K562 (cell line): ENCODE results near the gene PEPD. TPM values are rescaled to one million over a fixed set of nuclear protein-coding genes. Genes with fewer than 3 reads are reported as not detected.
A peak's percentile ranks its signal among the peaks of the same experiment; 100 is the strongest.

Source experiments
- ATAC-seq: fragments of 200-7000 bp; cut with Tn5 transposase; 3 replicates; pipeline ENCODE4 v1.9.1; 2020; ENCODE audit warnings: moderate library complexity
- BruUV-seq: library from RNA; stranded (reverse); fragments of 400-500 nt; replicated peaks from 2 replicates; lab custom pipeline; 2021; lab: Mats Ljungman, UMichigan
- CTCF ChIA-PET: fragments of 300-600 bp; formaldehyde crosslinking; extraction: SDS; loops from one replicate; lab custom pipeline; 2021; ENCODE audit warnings: low intra/inter-chr PET ratio; lab: Yijun Ruan, JAX
- POLR2A ChIA-PET: fragments of 300-600, 350-650 bp; sonication (Branson Sonifier 250); formaldehyde crosslinking; extraction: SDS; loops from one replicate; lab custom pipeline; 2021; ENCODE audit warnings: antibody characterized with exemption, inconsistent platforms; lab: Yijun Ruan, JAX
- DNase-seq, 4 experiments: peaks; one replicate each; pipeline versions ENCODE4 v3.0.0 to v3.0.0-alpha.2; 2011 to 2018; ENCODE audit warnings: low spot score in 3 of 4, mixed read lengths in 3 of 4; ENCODE audit errors: extremely low read depth in 1 of 4
- FAIRE-seq: peaks from 2 replicates; lab custom pipeline; 2011; peaks lifted over from hg19 to GRCh38; lab: Jason Lieb, UNC
- H2AFZ ChIP-seq: 2 replicates; pipeline ENCODE4 v1.6.0; 2011; ENCODE audit warnings: low read depth, low read length, control low read depth, inconsistent platforms
- H3K27ac ChIP-seq: fragments of 200-600 bp; 3 replicates; pipeline ENCODE4 v1.8.0; 2011; ENCODE audit warnings: low read depth, mild to moderate bottlenecking, control low read depth, inconsistent platforms, low read length, moderate library complexity, mixed read lengths; ENCODE audit errors: extremely low read depth
- H3K27me3 ChIP-seq, 2 experiments: fragments of 300-600 bp in 1 of 2; 2 replicates in 1 of 2; 3 replicates in 1 of 2; pipeline versions ENCODE4 v1.6.0 to v1.8.0; 2011; ENCODE audit warnings: inconsistent platforms in 2 of 2, low read length in 2 of 2, mild to moderate bottlenecking in 1 of 2, mixed read lengths in 1 of 2, moderate library complexity in 1 of 2; ENCODE audit not compliant: control insufficient read depth in 2 of 2, insufficient read depth in 2 of 2
- H3K36me3 ChIP-seq: fragments of 300-600 bp; 3 replicates; pipeline ENCODE4 v1.8.0; 2011; ENCODE audit warnings: mild to moderate bottlenecking, low read length, inconsistent platforms; ENCODE audit not compliant: control insufficient read depth, insufficient read depth
- H3K4me1 ChIP-seq, 2 experiments: fragments of 200-600 bp in 1 of 2; replicated peaks in 1 of 2; 2 replicates in 1 of 2; 3 replicates in 1 of 2; pipeline versions ENCODE4 v1.5.1 to v1.8.0; 2011; ENCODE audit warnings: inconsistent platforms in 2 of 2, low read length in 2 of 2, mild to moderate bottlenecking in 1 of 2, mixed read lengths in 1 of 2, moderate library complexity in 1 of 2; ENCODE audit not compliant: control insufficient read depth in 2 of 2, insufficient read depth in 2 of 2
- H3K4me2 ChIP-seq: 2 replicates; pipeline ENCODE4 v1.6.1; 2011; ENCODE audit warnings: low read length, control low read depth, inconsistent platforms, mixed read lengths; ENCODE audit not compliant: insufficient read depth
- H3K4me3 ChIP-seq: fragments of 200-600 bp; sonication (generic), shearing (Covaris generic); 2 replicates; pipeline ENCODE4 v1.5.1; 2016; ENCODE audit warnings: control low read depth, inconsistent platforms
- H3K79me2 ChIP-seq: fragments of 200-600 bp; 3 replicates; pipeline ENCODE4 v1.8.0; 2011; ENCODE audit warnings: low read length, inconsistent platforms; ENCODE audit not compliant: control insufficient read depth, insufficient read depth
- H3K9ac ChIP-seq, 2 experiments: 2 replicates each; pipeline versions ENCODE4 v1.6.0 to v1.6.1; 2011; ENCODE audit warnings: low read depth in 2 of 2, low read length in 2 of 2, control low read depth in 1 of 2, inconsistent platforms in 1 of 2, mild to moderate bottlenecking in 1 of 2, mixed read lengths in 1 of 2; ENCODE audit not compliant: insufficient read depth in 1 of 2
- H3K9me1 ChIP-seq: one replicate; pipeline ENCODE4 v1.6.0; 2011; ENCODE audit warnings: inconsistent platforms, mild to moderate bottlenecking, low read length, moderate library complexity; ENCODE audit not compliant: control insufficient read depth, insufficient read depth
- H3K9me3 ChIP-seq: replicated peaks from 2 replicates; pipeline ENCODE4 v1.5.1; 2011; ENCODE audit warnings: low read depth, low read length, inconsistent platforms; ENCODE audit not compliant: control insufficient read depth, insufficient read depth
- H4K20me1 ChIP-seq: replicated peaks from 2 replicates; pipeline ENCODE4 v1.6.1; 2011; ENCODE audit warnings: low read length, inconsistent platforms, mixed read lengths; ENCODE audit not compliant: control insufficient read depth, insufficient read depth
- CTCF ChIP-seq, 3 experiments: IDR thresholded peaks in 2 of 3; conservative IDR thresholded peaks in 1 of 3; 2 replicates each; pipeline ENCODE4 v1.5.1; 2011 to 2012; ENCODE audit warnings: low read length in 3 of 3, mild to moderate bottlenecking in 3 of 3, control low read depth in 2 of 3, improper control_type of control experiment in 1 of 3, inconsistent platforms in 1 of 3, low read depth in 1 of 3, mixed read lengths in 1 of 3, moderate library complexity in 1 of 3; ENCODE audit not compliant: insufficient read depth in 2 of 3
- TEAD4 ChIP-seq, 2 experiments: sonication (generic) in 1 of 2; formaldehyde crosslinking in 1 of 2; IDR thresholded peaks; 2 replicates each; pipeline versions ENCODE4 v1.6.1 to v1.8.0; 2012 to 2022; ENCODE audit warnings: borderline replicate concordance in 1 of 2, inconsistent platforms in 1 of 2, low read length in 1 of 2, mild to moderate bottlenecking in 1 of 2, missing genetic modification reagents in 1 of 2
- WGBS: fragments of 100-300 bp; shearing (Covaris generic); methylation state at CpG from one replicate; pipeline ENCODE4 v1.1.6; 2016; ENCODE audit warnings: low coverage, mixed read lengths; ENCODE audit not compliant: insufficient coverage; ENCODE audit errors: missing lambda C conversion rate; 5-methylcytosine and 5-hydroxymethylcytosine counted together
- in situ Hi-C: fragments of 300-500 bp; cut with MboI; formaldehyde crosslinking; loops from 4 replicates; pipeline ENCODE4 v1.15.0; 2018; ENCODE audit warnings: inconsistent platforms, mixed read lengths
- intact Hi-C: fragments of 100-400 bp; cut with micrococcal nuclease; formaldehyde crosslinking; loops from 2 replicates; pipeline ENCODE4 v1.14.2; 2022
- polyA plus RNA-seq, 8 experiments: library from polyadenylated mRNA; depleted of rRNA in 4 of 8; stranded (reverse) in 5 of 8; unstranded in 3 of 8; fragments of >200 nt; fragmentation: Nextera tagmentation in 2 of 8; fragmentation: Illumina TruSeq in 1 of 8; extraction: Ambion mirVana in 2 of 8; extraction: Trizol in 1 of 8; gene quantifications; 2 replicates each; pipeline versions ENCODE4 v1.2.1 to v1.2.3, GENCODE V29; 2011 to 2014; ENCODE audit warnings: inconsistent platforms in 1 of 8, missing spikeins in 1 of 8
- total RNA-seq, 7 experiments: library from RNA; depleted of rRNA in 6 of 7; stranded (reverse); fragments of >200 nt in 6 of 7; fragmentation: Illumina TruSeq in 2 of 7; extraction: Trizol in 2 of 7; gene quantifications; 2 replicates each; pipeline versions ENCODE4 v1.2.1 to v1.2.3, GENCODE V29; 2011 to 2021; ENCODE audit warnings: low replicate concordance in 1 of 7

Gene PEPD
- total and polyA plus RNA-seq, 9 of the 15 experiments (the other 6 are each of a cell fraction or from before 2014, with no cell fraction given) = 1.3 to 19.2 (median 16.0) TPM

GRCh38 chr19:33427801-33428626, 93.6 kb downstream of the PEPD start:
- no peak for FAIRE-seq
- in situ Hi-C loops = loop anchor here (25.0 kb wide), 1 partner anchor 1284 kb away; no protein-coding TSS in a partner anchor
- H3K79me2 ChIP-seq = no peaks in the 10 kb centered on the region

More at GRCh38 chr19:33427801-33428626, 93.6 kb downstream of the PEPD start:
- Histone ChIP-seq H3K36me3 (no peaks in the 10 kb centered on the region), H3K9ac (no peak overlapping the region), H3K9me3 (no peaks in the 10 kb centered on the region), H3K4me1 (no peaks in the 10 kb centered on the region), H3K27me3 (peaks cover 3 to 38% of the 10 kb centered on the region in 2 experiments; a peak in 4 of 5 replicates), H2AFZ (no peak overlapping the region), H3K27ac (no peak overlapping the region), H3K4me3 (no peak overlapping the region), H3K9me1 (no peaks in the 10 kb centered on the region), H3K4me2 (no peak overlapping the region)
- DNase-seq = no peak
- POLR2A ChIA-PET = interaction anchor here (0.8 kb wide), 1 partner anchor 482 kb away, joined by 4 read pairs; no protein-coding TSS in a partner anchor
- CTCF ChIA-PET = interaction anchor here (0.6 to 1.1 kb wide), 2 partner anchors 343 to 346 kb away, joined by 3 read pairs; no protein-coding TSS in a partner anchor
- intact Hi-C loops = no loop called here
- TF ChIP-seq CTCF (IDR thresholded peaks at IDR 0.05 in 2 of 3, conservative IDR thresholded peaks at IDR 0.05 in 1 of 3; ENCODE audit: insufficient read depth in 2 of 3, low read depth in 1 of 3, low read length in 3 of 3) (peak in 1 of 3 experiments; percentile 13; a peak in 1 of 6 replicates), TEAD4 (IDR thresholded peaks at IDR 0.05; ENCODE audit: low read length) (no peak), TEAD4 (CRISPR knock-in tag; IDR thresholded peaks at IDR 0.05; ENCODE audit: borderline replicate concordance) (no peak)
- TF ChIP-seq, all 486 proteins: peak for 1
- peaks cover 11% of the 10 kb centered on the region for H4K20me1 ChIP-seq
- no peak for ATAC-seq
- WGBS = 7% methylated on average over 18 of the region's 22 CpGs
- no TSS peak for BruUV-seq
